Breast epithelium (tissue), 3 donors: ENCODE results near the gene SIRT3.

Experiments
- POLR2A ChIP-seq: fragments of 450-650 bp; IDR thresholded peaks from one replicate; pipeline ENCODE4 v1.6.1; 2016; ENCODE audit warnings: antibody characterized with exemption, mild to moderate bottlenecking, moderate library complexity
- POLR2AphosphoS5 ChIP-seq, 3 donors: sonication (generic); formaldehyde crosslinking; IDR thresholded peaks; one replicate each; pipeline ENCODE4 v1.6.1; 2017; ENCODE audit warnings: antibody characterized with exemption in 3 of 3
- TF ChIP-seq, protein P1 (sequence below), 3 donors: fragments of 450-650 bp; IDR thresholded peaks; one replicate each; pipeline ENCODE4 v1.5.1; 2016 to 2017; ENCODE audit warnings: antibody characterized with exemption in 3 of 3, mild to moderate bottlenecking in 3 of 3, moderate library complexity in 3 of 3

DNA sequence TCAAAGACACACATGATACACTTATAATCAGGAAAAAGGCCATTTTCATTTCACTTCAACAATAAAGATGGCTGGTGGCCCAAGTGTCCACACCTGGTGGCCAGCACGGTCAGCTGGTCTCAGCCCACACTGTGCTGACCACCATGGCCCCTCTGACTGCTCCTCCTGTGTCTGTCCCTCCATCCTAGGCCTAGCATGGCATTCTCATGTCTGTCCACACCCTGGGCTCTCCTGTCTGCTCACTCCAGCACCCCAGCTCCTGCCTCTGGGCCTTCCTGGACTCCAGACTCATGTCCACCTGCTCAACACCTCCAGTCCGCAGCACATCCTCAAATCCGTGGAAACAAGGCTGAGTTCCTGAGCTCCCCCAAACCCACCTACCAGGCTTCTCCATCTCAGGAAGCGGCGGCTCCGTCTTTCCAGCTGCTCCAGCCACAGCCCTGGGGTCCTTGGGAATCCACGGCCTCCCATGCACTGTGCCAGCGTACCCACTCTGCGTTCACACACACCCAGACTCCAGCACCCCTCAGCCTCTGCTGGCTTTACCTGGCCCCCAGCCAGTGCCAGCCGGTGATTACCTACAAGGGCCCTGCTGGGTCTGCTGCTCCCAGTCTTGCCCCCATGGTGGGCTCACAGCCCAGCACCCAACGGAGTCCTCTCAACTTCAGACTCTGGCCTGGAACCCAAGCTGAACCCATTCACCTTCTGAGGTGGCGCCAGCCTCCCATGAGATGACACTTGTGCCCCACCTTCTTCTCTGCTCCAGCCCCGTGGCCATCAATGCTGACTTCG, 13.9 kb downstream of the SIRT3 start:
- TF ChIP-seq, protein P1, sequence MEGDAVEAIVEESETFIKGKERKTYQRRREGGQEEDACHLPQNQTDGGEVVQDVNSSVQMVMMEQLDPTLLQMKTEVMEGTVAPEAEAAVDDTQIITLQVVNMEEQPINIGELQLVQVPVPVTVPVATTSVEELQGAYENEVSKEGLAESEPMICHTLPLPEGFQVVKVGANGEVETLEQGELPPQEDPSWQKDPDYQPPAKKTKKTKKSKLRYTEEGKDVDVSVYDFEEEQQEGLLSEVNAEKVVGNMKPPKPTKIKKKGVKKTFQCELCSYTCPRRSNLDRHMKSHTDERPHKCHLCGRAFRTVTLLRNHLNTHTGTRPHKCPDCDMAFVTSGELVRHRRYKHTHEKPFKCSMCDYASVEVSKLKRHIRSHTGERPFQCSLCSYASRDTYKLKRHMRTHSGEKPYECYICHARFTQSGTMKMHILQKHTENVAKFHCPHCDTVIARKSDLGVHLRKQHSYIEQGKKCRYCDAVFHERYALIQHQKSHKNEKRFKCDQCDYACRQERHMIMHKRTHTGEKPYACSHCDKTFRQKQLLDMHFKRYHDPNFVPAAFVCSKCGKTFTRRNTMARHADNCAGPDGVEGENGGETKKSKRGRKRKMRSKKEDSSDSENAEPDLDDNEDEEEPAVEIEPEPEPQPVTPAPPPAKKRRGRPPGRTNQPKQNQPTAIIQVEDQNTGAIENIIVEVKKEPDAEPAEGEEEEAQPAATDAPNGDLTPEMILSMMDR (IDR thresholded peaks at IDR 0.05), result no peak
- TF ChIP-seq POLR2AphosphoS5 (IDR thresholded peaks at IDR 0.05) (no peak), POLR2A (no peak)
